Measurements from ENCODE around the gene PLA1A.

The PLA1A gene

DNA sequence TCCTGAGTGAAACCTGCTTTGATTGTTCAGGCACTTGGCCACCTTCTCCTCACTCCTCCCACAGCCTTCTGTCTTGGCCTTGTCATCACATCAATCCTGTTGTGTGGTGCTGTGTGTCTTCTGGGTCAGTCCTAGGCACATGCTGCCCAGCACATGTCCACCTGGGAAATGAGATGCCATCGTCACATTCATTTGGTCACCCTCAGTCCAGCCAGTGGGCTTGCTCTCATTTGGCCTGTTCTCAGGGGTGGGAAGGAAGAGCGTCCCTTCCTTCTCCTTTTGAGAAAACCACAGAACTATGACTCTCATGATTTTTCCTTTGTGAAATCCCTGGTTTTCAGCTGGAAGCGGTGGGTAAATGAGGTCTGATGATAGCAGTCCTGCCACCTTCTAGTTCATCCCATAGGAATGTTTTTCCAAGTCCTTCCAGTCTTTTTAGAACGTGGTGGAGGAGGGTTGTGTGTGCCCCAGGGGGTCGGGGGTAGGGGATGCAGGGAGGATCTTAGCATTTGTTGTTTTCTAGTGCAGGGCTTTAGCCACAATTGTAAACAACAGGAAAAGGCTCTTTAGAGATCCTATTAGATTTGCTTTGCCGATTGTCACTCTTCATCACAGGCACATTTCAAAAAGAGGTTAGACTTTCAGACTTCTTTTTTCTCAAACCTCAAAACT, 8.4 kb upstream of the PLA1A start:
- Histone ChIP-seq H3K27me3 (ENCODE audit: control insufficient read depth in 3 of 3, insufficient read depth in 3 of 3, low read depth in 1 of 3, low read length in 3 of 3) (peaks cover 0 to 23% (median 0%) of the 10 kb centered on the region in 3 experiments), H3K9ac (ENCODE audit: low read depth, low read length, poor library complexity) (no peak overlapping the region), H2BK12ac (ENCODE audit: low read length) (no peak overlapping the region), H3K14ac (ENCODE audit: low read length) (no peak overlapping the region), H4K91ac (ENCODE audit: low read depth, low read length, poor library complexity) (no peak overlapping the region), H3K36me3 (replicated peaks in 1 of 2; ENCODE audit: control insufficient read depth in 2 of 2, insufficient read depth in 2 of 2, low read length in 2 of 2) (peaks cover 0 to 3% of the 10 kb centered on the region in 2 donors), H2AFZ (ENCODE audit: low read length) (no peak overlapping the region), H3K79me1 (ENCODE audit: low read depth, low read length) (no peaks in the 10 kb centered on the region), H3K18ac (ENCODE audit: low read length) (no peak overlapping the region), H3K4me1 (ENCODE audit: control insufficient read depth in 2 of 2, insufficient read depth in 1 of 2, low read depth in 1 of 2, low read length in 2 of 2) (peaks cover 0 to 2% of the 10 kb centered on the region in 2 donors), H3K4me2 (ENCODE audit: insufficient read depth, low read length, poor library complexity, severe bottlenecking) (no peak overlapping the region), H2BK15ac (ENCODE audit: low read length) (no peak overlapping the region), H3K4me3 (ENCODE audit: low read length in 2 of 2) (peak overlapping the region in 1 of 2 donors; percentile 19), H3K23ac (ENCODE audit: low read depth, low read length, poor library complexity) (no peak overlapping the region), H3K9me3 (replicated peaks in 1 of 2; ENCODE audit: control insufficient read depth in 2 of 2, insufficient read depth in 1 of 2, low read depth in 1 of 2, low read length in 2 of 2) (peaks cover 0 to 4% of the 10 kb centered on the region in 2 donors), H2AK5ac (ENCODE audit: low read depth, low read length) (no peak overlapping the region), H4K8ac (ENCODE audit: low read depth, low read length) (no peak overlapping the region), H2BK5ac (ENCODE audit: low read length) (no peak overlapping the region), H3K4ac (ENCODE audit: low read length) (no peak overlapping the region), H3K27ac (replicated peaks; ENCODE audit: low read length) (no peak overlapping the region), H2BK120ac (ENCODE audit: low read depth, low read length) (no peak overlapping the region)
- WGBS, 2 donors (ENCODE audit: extremely low coverage in 2 of 2, insufficient read length in 2 of 2, insufficient replicate concordance in 1 of 2), result no CpG with 5 or more reads among the region's 6 CpGs
- no peak for DNase-seq (ENCODE audit: low spot score)

DNA sequence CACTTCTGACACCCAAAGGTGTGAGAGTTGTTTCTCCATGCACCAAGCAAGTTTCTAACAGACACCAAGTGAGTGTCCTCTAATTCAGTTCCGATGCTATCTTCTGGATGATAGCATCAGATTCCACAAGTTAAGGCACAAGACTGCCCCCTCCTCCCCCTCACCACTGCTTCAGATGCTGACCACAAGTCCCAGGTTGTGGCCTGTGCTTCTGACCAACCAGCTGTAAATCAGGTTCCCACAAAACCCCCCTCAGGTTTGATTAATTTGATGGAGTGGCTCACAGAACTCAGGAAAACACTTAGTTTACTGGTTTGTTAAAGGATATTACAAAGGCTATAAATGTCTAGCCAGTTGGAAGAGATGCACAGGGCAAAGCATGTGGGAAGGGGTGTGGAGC, 7.0 kb upstream of the PLA1A start:
- no peak overlapping the region for H3K4ac ChIP-seq (ENCODE audit: low read length)
- H3K9me3 ChIP-seq (replicated peaks in 1 of 2; ENCODE audit: control insufficient read depth in 2 of 2, insufficient read depth in 1 of 2, low read depth in 1 of 2, low read length in 2 of 2), result peaks cover 0 to 4% of the 10 kb centered on the region in 2 donors
- H2BK15ac ChIP-seq (ENCODE audit: low read length), result no peak overlapping the region
- no peak for DNase-seq (ENCODE audit: low spot score)
- no peak overlapping the region for H2BK120ac ChIP-seq (ENCODE audit: low read depth, low read length)
- H3K27me3 ChIP-seq (ENCODE audit: control insufficient read depth in 3 of 3, insufficient read depth in 3 of 3, low read depth in 1 of 3, low read length in 3 of 3), result peaks cover 0 to 23% (median 0%) of the 10 kb centered on the region in 3 experiments
- no peak overlapping the region for H3K9ac ChIP-seq (ENCODE audit: low read depth, low read length, poor library complexity)
- no peak overlapping the region for H3K4me2 ChIP-seq (ENCODE audit: insufficient read depth, low read length, poor library complexity, severe bottlenecking)
- no CpG with 5 or more reads among the region's 1 CpG for WGBS, 2 donors (ENCODE audit: extremely low coverage in 2 of 2, insufficient read length in 2 of 2, insufficient replicate concordance in 1 of 2)
- H3K4me1 ChIP-seq (ENCODE audit: control insufficient read depth in 2 of 2, insufficient read depth in 1 of 2, low read depth in 1 of 2, low read length in 2 of 2), result peaks cover 0 to 2% of the 10 kb centered on the region in 2 donors
- H3K4me3 ChIP-seq (ENCODE audit: low read length in 2 of 2), result no peak overlapping the region
- H2AK5ac ChIP-seq (ENCODE audit: low read depth, low read length), result no peak overlapping the region
- H3K23ac ChIP-seq (ENCODE audit: low read depth, low read length, poor library complexity), result no peak overlapping the region
- no peak overlapping the region for H4K8ac ChIP-seq (ENCODE audit: low read depth, low read length)
- no peaks in the 10 kb centered on the region for H3K79me1 ChIP-seq (ENCODE audit: low read depth, low read length)
- no peak overlapping the region for H3K14ac ChIP-seq (ENCODE audit: low read length)
- no peak overlapping the region for H3K18ac ChIP-seq (ENCODE audit: low read length)
- no peak overlapping the region for H2BK12ac ChIP-seq (ENCODE audit: low read length)
- no peaks in the 10 kb centered on the region for H3K36me3 ChIP-seq (replicated peaks in 1 of 2; ENCODE audit: control insufficient read depth in 2 of 2, insufficient read depth in 2 of 2, low read length in 2 of 2)
- no peak overlapping the region for H2BK5ac ChIP-seq (ENCODE audit: low read length)
- H2AFZ ChIP-seq (ENCODE audit: low read length), result no peak overlapping the region
- no peak overlapping the region for H3K27ac ChIP-seq (replicated peaks; ENCODE audit: low read length)
- H4K91ac ChIP-seq (ENCODE audit: low read depth, low read length, poor library complexity), result no peak overlapping the region

DNA sequence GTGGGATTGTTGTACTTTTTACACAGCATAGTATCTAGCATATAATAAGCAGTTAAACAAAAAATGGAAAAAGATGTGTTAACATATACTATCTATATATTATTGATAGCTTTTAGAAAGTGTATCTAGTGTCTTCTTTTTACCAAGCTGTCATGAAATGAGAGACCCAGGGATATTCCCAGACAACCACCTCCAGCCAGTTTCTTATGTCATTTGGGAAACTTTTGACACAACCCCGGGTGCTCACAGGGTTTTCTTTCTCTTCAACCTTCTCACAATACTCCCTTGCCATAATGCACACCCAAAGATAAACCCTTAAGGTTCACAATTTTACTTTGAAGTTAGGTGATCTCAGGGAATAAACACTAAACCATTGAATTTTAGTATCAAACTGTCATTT, 4.8 kb upstream of the PLA1A start:
- no peak overlapping the region for H3K18ac ChIP-seq (ENCODE audit: low read length)
- H3K4me3 ChIP-seq (ENCODE audit: low read length in 2 of 2), result no peak overlapping the region
- no peak overlapping the region for H4K91ac ChIP-seq (ENCODE audit: low read depth, low read length, poor library complexity)
- no peak overlapping the region for H2BK120ac ChIP-seq (ENCODE audit: low read depth, low read length)
- peaks cover 0 to 4% of the 10 kb centered on the region in 2 donors for H3K9me3 ChIP-seq (replicated peaks in 1 of 2; ENCODE audit: control insufficient read depth in 2 of 2, insufficient read depth in 1 of 2, low read depth in 1 of 2, low read length in 2 of 2)
- H2BK12ac ChIP-seq (ENCODE audit: low read length), result no peak overlapping the region
- no peak for DNase-seq (ENCODE audit: low spot score)
- no peak overlapping the region for H4K8ac ChIP-seq (ENCODE audit: low read depth, low read length)
- H3K23ac ChIP-seq (ENCODE audit: low read depth, low read length, poor library complexity), result no peak overlapping the region
- H3K79me1 ChIP-seq (ENCODE audit: low read depth, low read length), result no peaks in the 10 kb centered on the region
- peaks cover 0 to 3% of the 10 kb centered on the region in 2 donors for H3K4me1 ChIP-seq (ENCODE audit: control insufficient read depth in 2 of 2, insufficient read depth in 1 of 2, low read depth in 1 of 2, low read length in 2 of 2)
- H3K4ac ChIP-seq (ENCODE audit: low read length), result no peak overlapping the region
- no peak overlapping the region for H3K9ac ChIP-seq (ENCODE audit: low read depth, low read length, poor library complexity)
- H3K14ac ChIP-seq (ENCODE audit: low read length), result no peak overlapping the region
- H3K36me3 ChIP-seq (replicated peaks in 1 of 2; ENCODE audit: control insufficient read depth in 2 of 2, insufficient read depth in 2 of 2, low read length in 2 of 2), result no peaks in the 10 kb centered on the region
- no CpG with 5 or more reads among the region's 1 CpG for WGBS, 2 donors (ENCODE audit: extremely low coverage in 2 of 2, insufficient read length in 2 of 2, insufficient replicate concordance in 1 of 2)
- H2BK5ac ChIP-seq (ENCODE audit: low read length), result no peak overlapping the region
- H2AFZ ChIP-seq (ENCODE audit: low read length), result no peak overlapping the region
- H3K27me3 ChIP-seq (ENCODE audit: control insufficient read depth in 3 of 3, insufficient read depth in 3 of 3, low read depth in 1 of 3, low read length in 3 of 3), result peaks cover 0 to 11% (median 0%) of the 10 kb centered on the region in 3 experiments
- H3K4me2 ChIP-seq (ENCODE audit: insufficient read depth, low read length, poor library complexity, severe bottlenecking), result no peak overlapping the region
- H2AK5ac ChIP-seq (ENCODE audit: low read depth, low read length), result no peak overlapping the region
- no peak overlapping the region for H2BK15ac ChIP-seq (ENCODE audit: low read length)
- no peak overlapping the region for H3K27ac ChIP-seq (replicated peaks; ENCODE audit: low read length)

DNA sequence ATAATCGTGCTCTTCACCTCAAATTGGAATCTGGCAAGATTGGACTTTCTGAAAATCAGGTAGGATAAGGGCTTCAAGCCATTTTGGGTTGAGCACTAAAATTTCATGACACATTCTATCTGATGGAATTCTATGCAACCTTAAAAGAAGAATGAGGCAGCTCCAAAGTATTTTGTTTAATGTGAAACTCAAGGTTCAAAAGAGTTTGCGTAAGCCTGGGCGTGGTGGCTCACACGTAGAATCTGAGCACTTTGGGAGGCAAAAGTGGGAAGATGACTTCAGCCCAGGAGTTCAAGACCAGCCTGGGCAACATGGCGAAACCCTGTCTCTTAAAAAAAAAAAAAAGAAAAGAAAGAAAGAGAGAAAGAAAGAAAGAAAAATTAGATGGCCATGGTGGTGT, 3.6 kb upstream of the PLA1A start:
- H4K91ac ChIP-seq (ENCODE audit: low read depth, low read length, poor library complexity), result no peak overlapping the region
- H3K27ac ChIP-seq (replicated peaks; ENCODE audit: low read length), result no peak overlapping the region
- DNase-seq (ENCODE audit: low spot score), result no peak
- H3K36me3 ChIP-seq (replicated peaks in 1 of 2; ENCODE audit: control insufficient read depth in 2 of 2, insufficient read depth in 2 of 2, low read length in 2 of 2), result no peaks in the 10 kb centered on the region
- peaks cover 0 to 2% of the 10 kb centered on the region in 2 donors for H3K4me1 ChIP-seq (ENCODE audit: control insufficient read depth in 2 of 2, insufficient read depth in 1 of 2, low read depth in 1 of 2, low read length in 2 of 2)
- H3K9me3 ChIP-seq (replicated peaks in 1 of 2; ENCODE audit: control insufficient read depth in 2 of 2, insufficient read depth in 1 of 2, low read depth in 1 of 2, low read length in 2 of 2), result peaks cover 0 to 4% of the 10 kb centered on the region in 2 donors
- H3K18ac ChIP-seq (ENCODE audit: low read length), result no peak overlapping the region
- no peak overlapping the region for H2BK15ac ChIP-seq (ENCODE audit: low read length)
- H2AK5ac ChIP-seq (ENCODE audit: low read depth, low read length), result no peak overlapping the region
- H2AFZ ChIP-seq (ENCODE audit: low read length), result no peak overlapping the region
- H2BK120ac ChIP-seq (ENCODE audit: low read depth, low read length), result no peak overlapping the region
- no CpG with 5 or more reads among the region's 5 CpGs for WGBS, 2 donors (ENCODE audit: extremely low coverage in 2 of 2, insufficient read length in 2 of 2, insufficient replicate concordance in 1 of 2)
- H3K9ac ChIP-seq (ENCODE audit: low read depth, low read length, poor library complexity), result no peak overlapping the region
- H3K23ac ChIP-seq (ENCODE audit: low read depth, low read length, poor library complexity), result no peak overlapping the region
- no peak overlapping the region for H2BK5ac ChIP-seq (ENCODE audit: low read length)
- no peak overlapping the region for H2BK12ac ChIP-seq (ENCODE audit: low read length)
- no peaks in the 10 kb centered on the region for H3K79me1 ChIP-seq (ENCODE audit: low read depth, low read length)
- H3K4me3 ChIP-seq (ENCODE audit: low read length in 2 of 2), result no peak overlapping the region
- H4K8ac ChIP-seq (ENCODE audit: low read depth, low read length), result no peak overlapping the region
- peaks cover 0 to 7% (median 0%) of the 10 kb centered on the region in 3 experiments for H3K27me3 ChIP-seq (ENCODE audit: control insufficient read depth in 3 of 3, insufficient read depth in 3 of 3, low read depth in 1 of 3, low read length in 3 of 3)
- no peak overlapping the region for H3K4me2 ChIP-seq (ENCODE audit: insufficient read depth, low read length, poor library complexity, severe bottlenecking)
- no peak overlapping the region for H3K14ac ChIP-seq (ENCODE audit: low read length)
- no peak overlapping the region for H3K4ac ChIP-seq (ENCODE audit: low read length)

Data from neuronal stem cell (in vitro differentiated cells).